NT2/D1 (cell line): Measurements from ENCODE around the gene RTN3.

ENCODE experiments used
- SUZ12 ChIP-seq: IDR thresholded peaks from 2 replicates; pipeline ENCODE4 v1.6.1; 2011; ENCODE audit not compliant: insufficient read length, insufficient read depth; ENCODE audit errors: extremely low read depth
- YY1 ChIP-seq: IDR thresholded peaks from 2 replicates; pipeline ENCODE4 v1.6.1; 2011; ENCODE audit not compliant: insufficient read length, insufficient read depth

DNA sequence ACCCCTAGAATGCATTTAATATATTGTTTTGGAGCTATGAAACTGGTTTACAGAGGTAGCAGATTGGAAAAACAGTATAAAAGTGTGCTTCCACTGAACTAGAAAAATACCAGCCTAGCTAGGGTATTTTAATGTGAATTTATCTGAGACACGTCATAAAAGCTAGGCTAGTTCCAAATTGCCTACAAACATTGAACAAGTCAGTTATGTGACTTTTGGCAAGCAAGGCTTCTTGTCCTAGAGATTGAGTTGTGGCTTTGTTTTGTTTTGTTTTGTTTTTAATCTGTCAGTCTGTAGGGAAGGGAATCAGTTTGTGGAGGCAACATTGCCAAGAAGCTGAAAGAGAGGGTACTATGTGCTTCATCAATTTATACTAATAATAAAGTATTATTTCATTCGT lies 24.2 kb downstream of the RTN3 start:
- TF ChIP-seq YY1 (no peak), SUZ12 (no peak)
